Measurements from ENCODE around the gene DUSP1. TPM values are rescaled to one million over a fixed set of nuclear protein-coding genes. Genes with fewer than 3 reads are reported as not detected.

DUSP1 gene
- total RNA-seq, 2 donors from 2014 or later, result 61.7 to 102 TPM

GRCh38 chr5:172718527-172719114, 52.4 kb downstream of the DUSP1 start:
- H3K4me1 ChIP-seq, result no peaks in the 10 kb centered on the region
- TF ChIP-seq, protein P1, sequence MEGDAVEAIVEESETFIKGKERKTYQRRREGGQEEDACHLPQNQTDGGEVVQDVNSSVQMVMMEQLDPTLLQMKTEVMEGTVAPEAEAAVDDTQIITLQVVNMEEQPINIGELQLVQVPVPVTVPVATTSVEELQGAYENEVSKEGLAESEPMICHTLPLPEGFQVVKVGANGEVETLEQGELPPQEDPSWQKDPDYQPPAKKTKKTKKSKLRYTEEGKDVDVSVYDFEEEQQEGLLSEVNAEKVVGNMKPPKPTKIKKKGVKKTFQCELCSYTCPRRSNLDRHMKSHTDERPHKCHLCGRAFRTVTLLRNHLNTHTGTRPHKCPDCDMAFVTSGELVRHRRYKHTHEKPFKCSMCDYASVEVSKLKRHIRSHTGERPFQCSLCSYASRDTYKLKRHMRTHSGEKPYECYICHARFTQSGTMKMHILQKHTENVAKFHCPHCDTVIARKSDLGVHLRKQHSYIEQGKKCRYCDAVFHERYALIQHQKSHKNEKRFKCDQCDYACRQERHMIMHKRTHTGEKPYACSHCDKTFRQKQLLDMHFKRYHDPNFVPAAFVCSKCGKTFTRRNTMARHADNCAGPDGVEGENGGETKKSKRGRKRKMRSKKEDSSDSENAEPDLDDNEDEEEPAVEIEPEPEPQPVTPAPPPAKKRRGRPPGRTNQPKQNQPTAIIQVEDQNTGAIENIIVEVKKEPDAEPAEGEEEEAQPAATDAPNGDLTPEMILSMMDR (IDR thresholded peaks at IDR 0.05), result no peak
- H3K27me3 ChIP-seq, result no peaks in the 10 kb centered on the region
- DNase-seq, result no peak
- H3K9me3 ChIP-seq, result no peaks in the 10 kb centered on the region
- intact Hi-C loops (cut with DNase I), result no loop called here
- H3K9ac ChIP-seq (ENCODE audit: low read depth in 2 of 2, low read length in 2 of 2), result no peak overlapping the region
- no peaks in the 10 kb centered on the region for H3K36me3 ChIP-seq
- no peak overlapping the region for H3K4me3 ChIP-seq
- H3K27ac ChIP-seq, result no peak overlapping the region

Other genes starting within 250 kb of the DUSP1 start
- gene NEURL1B, start 129.9 kb downstream of the DUSP1 start, total RNA-seq, result 10 to 100 TPM; 61.6 to 99.9 TPM
- gene ERGIC1, start 63.1 kb upstream of the DUSP1 start, total RNA-seq, result 100 to 1,000 TPM; 173 to 191 TPM
- 10 to 100 TPM; 26.6 to 50.6 TPM for gene RPL26L1, start 188.2 kb upstream of the DUSP1 start, total RNA-seq
- gene ATP6V0E1, start 212.6 kb upstream of the DUSP1 start, total RNA-seq, result 100 to 1,000 TPM; 194 to 218 TPM